Neural cell (in vitro differentiated cells): ENCODE results near the gene GCDH. TPM values are rescaled to one million over a fixed set of nuclear protein-coding genes. Genes with fewer than 3 reads are reported as not detected.

ENCODE experiments used
- H2AFZ ChIP-seq: fragments of 200-600, 300-800 bp; sonication (generic), shearing (Covaris generic); 2 replicates; pipeline ENCODE4 v1.6.0; 2014; ENCODE audit warnings: low read depth, mild to moderate bottlenecking, antibody characterized with exemption, low read length, moderate library complexity
- H3F3A ChIP-seq: fragments of 200-600 bp; shearing (Covaris generic); 2 replicates; pipeline ENCODE4 v1.6.1; 2016; ENCODE audit warnings: mild to moderate bottlenecking, moderate library complexity, mixed read lengths, antibody characterized with exemption, low read length; ENCODE audit not compliant: insufficient read depth, poor library complexity, severe bottlenecking
- H3K27ac ChIP-seq: fragments of 200-600, 300-800 bp; sonication (generic), shearing (Covaris generic); 2 replicates; pipeline ENCODE4 v1.5.1; 2014; ENCODE audit warnings: mild to moderate bottlenecking, low read length, moderate library complexity
- H3K27me3 ChIP-seq: fragments of 300-800, 200-600 bp; sonication (generic), shearing (Covaris generic); 2 replicates; pipeline ENCODE4 v1.6.0; 2014; ENCODE audit warnings: mild to moderate bottlenecking, low read depth, low read length, moderate library complexity; ENCODE audit not compliant: insufficient read depth
- H3K36me3 ChIP-seq: fragments of 300-800, 200-600 bp; sonication (generic), shearing (Covaris generic); 2 replicates; pipeline ENCODE4 v1.5.1; 2014; ENCODE audit warnings: mild to moderate bottlenecking, antibody characterized with exemption, low read length, moderate library complexity; ENCODE audit not compliant: insufficient read depth
- H3K4me2 ChIP-seq: fragments of 300-800, 200-600 bp; sonication (generic), shearing (Covaris generic); 2 replicates; pipeline ENCODE4 v1.6.0; 2014; ENCODE audit warnings: mild to moderate bottlenecking, low read length
- H3K4me3 ChIP-seq: fragments of 300-800, 200-600 bp; sonication (generic), shearing (Covaris generic); 2 replicates; pipeline ENCODE4 v1.5.1; 2014; ENCODE audit warnings: mild to moderate bottlenecking, low read length, moderate library complexity
- H3K79me2 ChIP-seq: fragments of 200-600 bp; shearing (Covaris generic); replicated peaks from 2 replicates; pipeline ENCODE4 v1.6.0; 2014; ENCODE audit warnings: mild to moderate bottlenecking, low read length, moderate library complexity; ENCODE audit not compliant: insufficient read depth
- H3K9ac ChIP-seq: fragments of 300-800, 200-600 bp; sonication (generic), shearing (Covaris generic); 2 replicates; pipeline ENCODE4 v1.6.1; 2016; ENCODE audit warnings: mild to moderate bottlenecking, low read length, mixed read lengths
- H3K9me2 ChIP-seq: fragments of 200-600 bp; shearing (Covaris generic); 2 replicates; pipeline ENCODE4 v1.6.1; 2016; ENCODE audit warnings: mild to moderate bottlenecking, low read length, mixed read lengths; ENCODE audit not compliant: insufficient read depth
- H3K9me3 ChIP-seq: fragments of 200-600, 300-800 bp; sonication (generic), shearing (Covaris generic); 2 replicates; pipeline ENCODE4 v1.6.1; 2016; ENCODE audit warnings: mild to moderate bottlenecking, mixed run types, low read length, moderate library complexity, mixed read lengths
- H4K20me1 ChIP-seq: fragments of 200-600 bp; shearing (Covaris generic); 2 replicates; pipeline ENCODE4 v1.6.1; 2016; ENCODE audit warnings: mild to moderate bottlenecking, mixed run types; ENCODE audit not compliant: insufficient read depth
- EP300 ChIP-seq: fragments of 450-650 bp; conservative IDR thresholded peaks from 2 replicates; pipeline ENCODE4 v1.6.1; 2014; ENCODE audit warnings: antibody characterized with exemption, mild to moderate bottlenecking, moderate library complexity; ENCODE audit not compliant: poor library complexity, severe bottlenecking
- EZH2 ChIP-seq: fragments of 200-600, 300-800 bp; shearing (Covaris generic), sonication (generic); IDR thresholded peaks from 2 replicates; pipeline ENCODE4 v1.6.1; 2014; ENCODE audit warnings: antibody characterized with exemption, low read length, borderline replicate concordance, mild to moderate bottlenecking; ENCODE audit not compliant: insufficient read depth, poor library complexity, severe bottlenecking
- MXI1 ChIP-seq: fragments of 450-650 bp; conservative IDR thresholded peaks from 2 replicates; pipeline ENCODE4 v1.6.1; 2014; ENCODE audit warnings: antibody characterized with exemption, mild to moderate bottlenecking; ENCODE audit not compliant: poor library complexity, severe bottlenecking
- POLR2AphosphoS5 ChIP-seq: IDR thresholded peaks from 2 replicates; pipeline ENCODE4 v1.6.1; 2012
- RAD21 ChIP-seq: fragments of 450-650 bp; conservative IDR thresholded peaks from 2 replicates; pipeline ENCODE4 v1.6.1; 2014; ENCODE audit warnings: antibody characterized with exemption, mild to moderate bottlenecking, moderate library complexity
- REST ChIP-seq: IDR thresholded peaks from 2 replicates; pipeline ENCODE4 v1.6.1; 2012; ENCODE audit warnings: borderline replicate concordance
- SMC3 ChIP-seq: fragments of 450-650 bp; conservative IDR thresholded peaks from 2 replicates; pipeline ENCODE4 v1.6.1; 2014; ENCODE audit warnings: antibody characterized with exemption, mild to moderate bottlenecking, moderate library complexity; ENCODE audit not compliant: poor library complexity
- TAF1 ChIP-seq: IDR thresholded peaks from 2 replicates; pipeline ENCODE4 v1.6.1; 2012; ENCODE audit warnings: low read depth
- polyA plus RNA-seq: library from polyadenylated mRNA; depleted of rRNA; stranded (reverse); fragments of >200 nt; gene quantifications from 2 replicates; pipeline ENCODE4 v1.2.3, GENCODE V29; 2014
- TF ChIP-seq, protein P1 (sequence below): fragments of 450-650 bp; IDR thresholded peaks from 2 replicates; pipeline ENCODE4 v1.5.1; 2014; ENCODE audit warnings: antibody characterized with exemption, mild to moderate bottlenecking, moderate library complexity; ENCODE audit not compliant: poor library complexity, severe bottlenecking

Gene GCDH
- polyA plus RNA-seq, 1 donor from 2014 or later: 35.4 TPM

DNA sequence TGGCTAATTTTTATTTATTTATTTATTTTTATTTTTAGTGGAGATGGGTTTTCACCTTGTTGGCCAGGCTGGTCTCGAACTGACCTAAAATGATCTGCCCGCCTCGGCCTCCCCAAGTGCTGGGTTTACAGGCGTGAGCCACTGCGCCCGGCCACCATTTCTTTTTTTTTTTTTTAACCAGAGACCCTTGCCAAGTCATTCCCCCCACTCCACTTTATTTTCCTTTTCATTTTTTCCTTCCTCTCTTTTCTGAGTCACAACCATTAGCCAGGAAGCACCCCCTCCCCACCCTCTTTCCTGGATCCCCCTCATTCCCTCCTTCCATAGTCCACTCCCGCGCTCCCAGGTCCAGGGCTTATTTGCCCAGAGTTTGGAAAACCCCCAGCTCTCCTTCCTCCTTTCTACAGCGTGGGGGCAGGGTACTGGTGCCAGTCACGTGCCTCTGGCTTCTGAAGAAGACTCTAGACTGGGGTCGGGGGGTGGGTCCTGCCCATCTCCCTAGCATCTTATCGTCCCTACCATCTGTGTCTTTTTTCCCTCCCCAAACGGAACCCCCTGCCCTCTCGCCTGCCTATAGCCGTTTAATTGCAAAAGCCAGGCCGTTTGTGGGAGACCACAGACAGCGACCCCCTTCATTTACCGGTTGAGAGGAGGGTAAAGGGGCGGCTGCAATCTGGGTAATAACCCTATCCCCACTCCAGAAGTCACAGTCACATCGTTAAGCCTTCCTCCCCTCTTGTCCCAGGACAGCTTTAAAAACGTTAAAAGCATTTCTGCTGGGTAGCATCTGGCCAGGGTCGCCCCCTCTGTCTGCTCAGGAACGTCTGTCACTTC lies 46.4 kb downstream of the GCDH start:
- Histone ChIP-seq H3K27ac (peak overlapping the region; percentile 26), H3K27me3 (no peaks in the 10 kb centered on the region), H3K4me3 (peak overlapping the region; percentile 97), H2AFZ (peak overlapping the region; percentile 83), H3K79me2 (peaks cover 30% of the 10 kb centered on the region), H3K9ac (peak overlapping the region; percentile 64), H3F3A (no peaks in the 10 kb centered on the region), H3K36me3 (no peaks in the 10 kb centered on the region), H4K20me1 (no peaks in the 10 kb centered on the region), H3K4me2 (peak overlapping the region; percentile 92), H3K9me2 (no peaks in the 10 kb centered on the region), H3K9me3 (no peaks in the 10 kb centered on the region)
- TF ChIP-seq RAD21 (no peak), MXI1 (no peak), EZH2 (no peak), REST (no peak), SMC3 (no peak)
- TF ChIP-seq, protein P1, sequence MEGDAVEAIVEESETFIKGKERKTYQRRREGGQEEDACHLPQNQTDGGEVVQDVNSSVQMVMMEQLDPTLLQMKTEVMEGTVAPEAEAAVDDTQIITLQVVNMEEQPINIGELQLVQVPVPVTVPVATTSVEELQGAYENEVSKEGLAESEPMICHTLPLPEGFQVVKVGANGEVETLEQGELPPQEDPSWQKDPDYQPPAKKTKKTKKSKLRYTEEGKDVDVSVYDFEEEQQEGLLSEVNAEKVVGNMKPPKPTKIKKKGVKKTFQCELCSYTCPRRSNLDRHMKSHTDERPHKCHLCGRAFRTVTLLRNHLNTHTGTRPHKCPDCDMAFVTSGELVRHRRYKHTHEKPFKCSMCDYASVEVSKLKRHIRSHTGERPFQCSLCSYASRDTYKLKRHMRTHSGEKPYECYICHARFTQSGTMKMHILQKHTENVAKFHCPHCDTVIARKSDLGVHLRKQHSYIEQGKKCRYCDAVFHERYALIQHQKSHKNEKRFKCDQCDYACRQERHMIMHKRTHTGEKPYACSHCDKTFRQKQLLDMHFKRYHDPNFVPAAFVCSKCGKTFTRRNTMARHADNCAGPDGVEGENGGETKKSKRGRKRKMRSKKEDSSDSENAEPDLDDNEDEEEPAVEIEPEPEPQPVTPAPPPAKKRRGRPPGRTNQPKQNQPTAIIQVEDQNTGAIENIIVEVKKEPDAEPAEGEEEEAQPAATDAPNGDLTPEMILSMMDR: no peak

DNA sequence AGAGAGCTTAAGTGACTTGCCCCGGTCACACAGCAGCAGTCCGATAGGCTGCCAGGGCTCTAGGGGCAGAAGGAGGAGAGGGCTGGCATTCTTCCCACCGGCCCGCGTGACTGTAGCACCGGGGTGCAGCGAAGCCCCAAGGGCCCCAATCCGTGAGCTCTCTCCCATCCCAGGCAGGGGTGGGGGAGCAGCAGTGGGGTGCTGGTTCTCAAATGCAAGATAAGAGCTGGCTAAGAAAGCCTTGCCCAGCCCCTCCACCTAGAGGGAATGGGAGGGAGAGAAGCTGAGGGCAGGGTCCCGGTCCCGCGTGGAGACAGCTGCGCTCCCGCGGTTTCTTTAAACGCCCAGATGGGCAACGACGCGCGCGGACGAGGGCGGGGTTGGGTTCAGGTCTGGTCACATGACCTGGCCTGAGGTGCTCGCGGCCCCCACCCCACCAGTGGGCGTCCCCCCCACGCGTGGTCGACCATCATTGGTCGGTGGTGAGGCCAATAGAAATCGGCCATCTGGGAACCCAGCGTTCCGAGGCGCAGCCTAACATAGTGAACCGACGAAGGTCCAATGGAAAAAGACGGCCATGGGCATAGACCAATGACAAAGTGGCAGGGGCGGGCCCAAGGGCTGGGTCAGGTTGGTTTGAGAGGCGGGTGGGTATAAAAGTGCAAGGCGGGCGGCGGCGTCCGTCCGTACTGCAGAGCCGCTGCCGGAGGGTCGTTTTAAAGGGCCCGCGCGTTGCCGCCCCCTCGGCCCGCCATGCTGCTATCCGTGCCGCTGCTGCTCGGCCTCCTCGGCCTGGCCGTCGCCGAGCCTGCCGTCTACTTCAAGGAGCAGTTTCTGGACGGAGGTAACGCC lies 47.2 kb downstream of the GCDH start, which contains the start of gene CALR:
CALR (plus strand) TSS at position 683 of the 852 bp plus-strand sequence; CDS start at position 754, 71 bp downstream.
- peak within 1 kb of the TSS; percentile 83 for H2AFZ ChIP-seq

More for the DNA sequence above, 47.2 kb downstream of the GCDH start, which contains the start of gene CALR:
- Histone ChIP-seq H3K9me2 (no peaks in the 10 kb centered on the region), H3K4me2 (peak within 1 kb of the TSS; percentile 92), H4K20me1 (no peaks in the 10 kb centered on the region), H3F3A (no peaks in the 10 kb centered on the region), H3K9me3 (no peaks in the 10 kb centered on the region), H3K4me3 (peak within 1 kb of the TSS; percentile 97), H3K79me2 (peaks cover 22% of the 10 kb centered on the region), H3K27me3 (no peaks in the 10 kb centered on the region), H3K9ac (peak within 1 kb of the TSS; percentile 87), H3K36me3 (no peaks in the 10 kb centered on the region), H3K27ac (peak within 1 kb of the TSS; percentile 65)
- TF ChIP-seq TAF1: peak; percentile 94
- TF ChIP-seq POLR2AphosphoS5: peak; percentile 94
- TF ChIP-seq, protein P1: no peak
- TF ChIP-seq RAD21: no peak
- peak; percentile 97 for TF ChIP-seq MXI1
- no peak for TF ChIP-seq SMC3
- peak; percentile 13 for TF ChIP-seq EP300
- peak; percentile 89 for TF ChIP-seq REST
- TF ChIP-seq EZH2: no peak
